Right ventricle myocardium superior (tissue), 1 donor: ENCODE results near the gene BBS4. TPM values are rescaled to one million over a fixed set of nuclear protein-coding genes. Genes with fewer than 3 reads are reported as not detected.

Experiments
- ATAC-seq: fragments of 200-7000 bp; cut with Tn5 transposase; one replicate; pipeline ENCODE4 v1.9.1; 2020; ENCODE audit warnings: mild to moderate bottlenecking; ENCODE audit not compliant: poor library complexity
- DNase-seq: peaks from one replicate; pipeline ENCODE4 v3.0.0-alpha.2; 2020
- intact Hi-C: fragments of 100-400 bp; cut with DNase I; formaldehyde crosslinking; loops from one replicate; pipeline ENCODE4 v1.11.2; 2022
- total RNA-seq: library from RNA; stranded (reverse); fragmentation: NEBNext Ultra II Directional; extraction: Animal tissue kit (Norgen Biotek cat#: 25700); gene quantifications from one replicate; pipeline ENCODE4 v1.2.1, GENCODE V29; 2021
- donor health status: DM: no; HTN: yes; CAD: no; lungs with severe emphysema.

Gene BBS4
- total RNA-seq, 1 donor from 2014 or later, result 11.5 TPM

GRCh38 chr15:72737723-72738122 is 51.7 kb downstream of the BBS4 start:
- no peak for DNase-seq
- ATAC-seq, result no peak
- intact Hi-C loops, result no loop called here

GRCh38 chr15:72740219-72740618 is 54.2 kb downstream of the BBS4 start:
- intact Hi-C loops, result no loop called here
- DNase-seq, result no peak
- no peak for ATAC-seq

- ATAC-seq (no peak), DNase-seq (no peak)
- intact Hi-C loops, result no loop called here
These were observed 63.7 kb downstream of the BBS4 start for GRCh38 chr15:72749700-72750099.

- ATAC-seq, result peak; percentile 38
These were observed 65.9 kb downstream of the BBS4 start for GRCh38 chr15:72751751-72752455.

GRCh38 chr15:72754096-72754495 is 68.1 kb downstream of the BBS4 start:
- intact Hi-C loops, result no loop called here
- DNase-seq (no peak), ATAC-seq (no peak)

More at GRCh38 chr15:72751751-72752455, 65.9 kb downstream of the BBS4 start:
- intact Hi-C loops, result no loop called here
- no peak for DNase-seq

GRCh38 chr15:72758182-72758581 is 72.2 kb downstream of the BBS4 start:
- intact Hi-C loops, result no loop called here
- DNase-seq, result no peak
- no peak for ATAC-seq

GRCh38 chr15:72760590-72761260 is 74.7 kb downstream of the BBS4 start:
- DNase-seq, result no peak
- ATAC-seq, result no peak
- intact Hi-C loops, result no loop called here

GRCh38 chr15:72764656-72765055 is 78.6 kb downstream of the BBS4 start:
- intact Hi-C loops, result no loop called here
- ATAC-seq (no peak), DNase-seq (no peak)

GRCh38 chr15:72766025-72766424 is 80.0 kb downstream of the BBS4 start:
- ATAC-seq, result no peak
- DNase-seq, result no peak
- intact Hi-C loops, result no loop called here

- intact Hi-C loops, result no loop called here
These were observed 80.8 kb downstream of the BBS4 start for GRCh38 chr15:72766780-72767179.

GRCh38 chr15:72770673-72771328 is 84.8 kb downstream of the BBS4 start:
- ATAC-seq, result no peak
- intact Hi-C loops, result no loop called here

More at GRCh38 chr15:72766780-72767179, 80.8 kb downstream of the BBS4 start:
- ATAC-seq (no peak), DNase-seq (no peak)

GRCh38 chr15:72771329-72771725 is 85.3 kb downstream of the BBS4 start:
- DNase-seq (no peak), ATAC-seq (no peak)
- intact Hi-C loops, result no loop called here

More at GRCh38 chr15:72770673-72771328, 84.8 kb downstream of the BBS4 start:
- no peak for DNase-seq

GRCh38 chr15:72774696-72775383 is 88.8 kb downstream of the BBS4 start:
- DNase-seq, result no peak
- intact Hi-C loops, result no loop called here
- no peak for ATAC-seq

- no peak for ATAC-seq
- no peak for DNase-seq
- intact Hi-C loops, result no loop called here
These were observed 92.8 kb downstream of the BBS4 start for GRCh38 chr15:72778796-72779195.

GRCh38 chr15:72781631-72782030 is 95.6 kb downstream of the BBS4 start:
- no peak for DNase-seq
- intact Hi-C loops, result no loop called here
- no peak for ATAC-seq

GRCh38 chr15:72782274-72783003 is 96.4 kb downstream of the BBS4 start:
- intact Hi-C loops, result no loop called here
- ATAC-seq, result no peak
- DNase-seq, result no peak

GRCh38 chr15:72783004-72783639 is 97.1 kb downstream of the BBS4 start:
- intact Hi-C loops, result no loop called here
- no peak for DNase-seq
- ATAC-seq, result peak; percentile 61
